Neural cell (in vitro differentiated cells): ENCODE data around the gene GLTP. TPM values are rescaled to one million over a fixed set of nuclear protein-coding genes. Genes with fewer than 3 reads are reported as not detected.

Experiments used
- H2AFZ ChIP-seq: fragments of 200-600, 300-800 bp; sonication (generic), shearing (Covaris generic); 2 replicates; pipeline ENCODE4 v1.6.0; 2014; ENCODE audit warnings: low read depth, mild to moderate bottlenecking, antibody characterized with exemption, low read length, moderate library complexity
- H3F3A ChIP-seq: fragments of 200-600 bp; shearing (Covaris generic); 2 replicates; pipeline ENCODE4 v1.6.1; 2016; ENCODE audit warnings: mild to moderate bottlenecking, moderate library complexity, mixed read lengths, antibody characterized with exemption, low read length; ENCODE audit not compliant: insufficient read depth, poor library complexity, severe bottlenecking
- H3K27ac ChIP-seq: fragments of 200-600, 300-800 bp; sonication (generic), shearing (Covaris generic); 2 replicates; pipeline ENCODE4 v1.5.1; 2014; ENCODE audit warnings: mild to moderate bottlenecking, low read length, moderate library complexity
- H3K27me3 ChIP-seq: fragments of 300-800, 200-600 bp; sonication (generic), shearing (Covaris generic); 2 replicates; pipeline ENCODE4 v1.6.0; 2014; ENCODE audit warnings: mild to moderate bottlenecking, low read depth, low read length, moderate library complexity; ENCODE audit not compliant: insufficient read depth
- H3K36me3 ChIP-seq: fragments of 300-800, 200-600 bp; sonication (generic), shearing (Covaris generic); 2 replicates; pipeline ENCODE4 v1.5.1; 2014; ENCODE audit warnings: mild to moderate bottlenecking, antibody characterized with exemption, low read length, moderate library complexity; ENCODE audit not compliant: insufficient read depth
- H3K4me2 ChIP-seq: fragments of 300-800, 200-600 bp; sonication (generic), shearing (Covaris generic); 2 replicates; pipeline ENCODE4 v1.6.0; 2014; ENCODE audit warnings: mild to moderate bottlenecking, low read length
- H3K4me3 ChIP-seq: fragments of 300-800, 200-600 bp; sonication (generic), shearing (Covaris generic); 2 replicates; pipeline ENCODE4 v1.5.1; 2014; ENCODE audit warnings: mild to moderate bottlenecking, low read length, moderate library complexity
- H3K79me2 ChIP-seq: fragments of 200-600 bp; shearing (Covaris generic); replicated peaks from 2 replicates; pipeline ENCODE4 v1.6.0; 2014; ENCODE audit warnings: mild to moderate bottlenecking, low read length, moderate library complexity; ENCODE audit not compliant: insufficient read depth
- H3K9ac ChIP-seq: fragments of 300-800, 200-600 bp; sonication (generic), shearing (Covaris generic); 2 replicates; pipeline ENCODE4 v1.6.1; 2016; ENCODE audit warnings: mild to moderate bottlenecking, low read length, mixed read lengths
- H3K9me2 ChIP-seq: fragments of 200-600 bp; shearing (Covaris generic); 2 replicates; pipeline ENCODE4 v1.6.1; 2016; ENCODE audit warnings: mild to moderate bottlenecking, low read length, mixed read lengths; ENCODE audit not compliant: insufficient read depth
- H3K9me3 ChIP-seq: fragments of 200-600, 300-800 bp; sonication (generic), shearing (Covaris generic); 2 replicates; pipeline ENCODE4 v1.6.1; 2016; ENCODE audit warnings: mild to moderate bottlenecking, mixed run types, low read length, moderate library complexity, mixed read lengths
- H4K20me1 ChIP-seq: fragments of 200-600 bp; shearing (Covaris generic); 2 replicates; pipeline ENCODE4 v1.6.1; 2016; ENCODE audit warnings: mild to moderate bottlenecking, mixed run types; ENCODE audit not compliant: insufficient read depth
- CTCF ChIP-seq: fragments of 450-650 bp; IDR thresholded peaks from 2 replicates; pipeline ENCODE4 v1.5.1; 2014; ENCODE audit warnings: antibody characterized with exemption, mild to moderate bottlenecking, moderate library complexity; ENCODE audit not compliant: poor library complexity, severe bottlenecking
- EP300 ChIP-seq: fragments of 450-650 bp; conservative IDR thresholded peaks from 2 replicates; pipeline ENCODE4 v1.6.1; 2014; ENCODE audit warnings: antibody characterized with exemption, mild to moderate bottlenecking, moderate library complexity; ENCODE audit not compliant: poor library complexity, severe bottlenecking
- EZH2 ChIP-seq: fragments of 200-600, 300-800 bp; shearing (Covaris generic), sonication (generic); IDR thresholded peaks from 2 replicates; pipeline ENCODE4 v1.6.1; 2014; ENCODE audit warnings: antibody characterized with exemption, low read length, borderline replicate concordance, mild to moderate bottlenecking; ENCODE audit not compliant: insufficient read depth, poor library complexity, severe bottlenecking
- MXI1 ChIP-seq: fragments of 450-650 bp; conservative IDR thresholded peaks from 2 replicates; pipeline ENCODE4 v1.6.1; 2014; ENCODE audit warnings: antibody characterized with exemption, mild to moderate bottlenecking; ENCODE audit not compliant: poor library complexity, severe bottlenecking
- POLR2AphosphoS5 ChIP-seq: IDR thresholded peaks from 2 replicates; pipeline ENCODE4 v1.6.1; 2012
- RAD21 ChIP-seq: fragments of 450-650 bp; conservative IDR thresholded peaks from 2 replicates; pipeline ENCODE4 v1.6.1; 2014; ENCODE audit warnings: antibody characterized with exemption, mild to moderate bottlenecking, moderate library complexity
- SMC3 ChIP-seq: fragments of 450-650 bp; conservative IDR thresholded peaks from 2 replicates; pipeline ENCODE4 v1.6.1; 2014; ENCODE audit warnings: antibody characterized with exemption, mild to moderate bottlenecking, moderate library complexity; ENCODE audit not compliant: poor library complexity
- TAF1 ChIP-seq: IDR thresholded peaks from 2 replicates; pipeline ENCODE4 v1.6.1; 2012; ENCODE audit warnings: low read depth
- polyA plus RNA-seq: library from polyadenylated mRNA; depleted of rRNA; stranded (reverse); fragments of >200 nt; gene quantifications from 2 replicates; pipeline ENCODE4 v1.2.3, GENCODE V29; 2014
- TF ChIP-seq, protein P1 (sequence below): IDR thresholded peaks from 2 replicates; pipeline ENCODE4 v1.6.1; 2012; ENCODE audit warnings: borderline replicate concordance

Gene GLTP
- polyA plus RNA-seq, 1 donor from 2014 or later, result 25.0 TPM

GRCh38 chr12:109820816-109821381 is 59.4 kb downstream of the GLTP start:
- Histone ChIP-seq H3K4me2 (no peak overlapping the region), H4K20me1 (no peaks in the 10 kb centered on the region), H3K9me2 (no peaks in the 10 kb centered on the region), H3K79me2 (no peaks in the 10 kb centered on the region), H3K27me3 (no peaks in the 10 kb centered on the region), H2AFZ (no peak overlapping the region), H3K36me3 (no peaks in the 10 kb centered on the region), H3K27ac (no peak overlapping the region), H3K4me3 (no peak overlapping the region), H3F3A (no peaks in the 10 kb centered on the region), H3K9me3 (no peaks in the 10 kb centered on the region), H3K9ac (no peak overlapping the region)
- TF ChIP-seq POLR2AphosphoS5, result no peak
- no peak for TF ChIP-seq EP300
- TF ChIP-seq CTCF, result no peak
- TF ChIP-seq EZH2, result no peak
- no peak for TF ChIP-seq SMC3
- no peak for TF ChIP-seq MXI1
- no peak for TF ChIP-seq RAD21
- no peak for TF ChIP-seq TAF1
- TF ChIP-seq, protein P1, sequence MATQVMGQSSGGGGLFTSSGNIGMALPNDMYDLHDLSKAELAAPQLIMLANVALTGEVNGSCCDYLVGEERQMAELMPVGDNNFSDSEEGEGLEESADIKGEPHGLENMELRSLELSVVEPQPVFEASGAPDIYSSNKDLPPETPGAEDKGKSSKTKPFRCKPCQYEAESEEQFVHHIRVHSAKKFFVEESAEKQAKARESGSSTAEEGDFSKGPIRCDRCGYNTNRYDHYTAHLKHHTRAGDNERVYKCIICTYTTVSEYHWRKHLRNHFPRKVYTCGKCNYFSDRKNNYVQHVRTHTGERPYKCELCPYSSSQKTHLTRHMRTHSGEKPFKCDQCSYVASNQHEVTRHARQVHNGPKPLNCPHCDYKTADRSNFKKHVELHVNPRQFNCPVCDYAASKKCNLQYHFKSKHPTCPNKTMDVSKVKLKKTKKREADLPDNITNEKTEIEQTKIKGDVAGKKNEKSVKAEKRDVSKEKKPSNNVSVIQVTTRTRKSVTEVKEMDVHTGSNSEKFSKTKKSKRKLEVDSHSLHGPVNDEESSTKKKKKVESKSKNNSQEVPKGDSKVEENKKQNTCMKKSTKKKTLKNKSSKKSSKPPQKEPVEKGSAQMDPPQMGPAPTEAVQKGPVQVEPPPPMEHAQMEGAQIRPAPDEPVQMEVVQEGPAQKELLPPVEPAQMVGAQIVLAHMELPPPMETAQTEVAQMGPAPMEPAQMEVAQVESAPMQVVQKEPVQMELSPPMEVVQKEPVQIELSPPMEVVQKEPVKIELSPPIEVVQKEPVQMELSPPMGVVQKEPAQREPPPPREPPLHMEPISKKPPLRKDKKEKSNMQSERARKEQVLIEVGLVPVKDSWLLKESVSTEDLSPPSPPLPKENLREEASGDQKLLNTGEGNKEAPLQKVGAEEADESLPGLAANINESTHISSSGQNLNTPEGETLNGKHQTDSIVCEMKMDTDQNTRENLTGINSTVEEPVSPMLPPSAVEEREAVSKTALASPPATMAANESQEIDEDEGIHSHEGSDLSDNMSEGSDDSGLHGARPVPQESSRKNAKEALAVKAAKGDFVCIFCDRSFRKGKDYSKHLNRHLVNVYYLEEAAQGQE, result no peak

DNA sequence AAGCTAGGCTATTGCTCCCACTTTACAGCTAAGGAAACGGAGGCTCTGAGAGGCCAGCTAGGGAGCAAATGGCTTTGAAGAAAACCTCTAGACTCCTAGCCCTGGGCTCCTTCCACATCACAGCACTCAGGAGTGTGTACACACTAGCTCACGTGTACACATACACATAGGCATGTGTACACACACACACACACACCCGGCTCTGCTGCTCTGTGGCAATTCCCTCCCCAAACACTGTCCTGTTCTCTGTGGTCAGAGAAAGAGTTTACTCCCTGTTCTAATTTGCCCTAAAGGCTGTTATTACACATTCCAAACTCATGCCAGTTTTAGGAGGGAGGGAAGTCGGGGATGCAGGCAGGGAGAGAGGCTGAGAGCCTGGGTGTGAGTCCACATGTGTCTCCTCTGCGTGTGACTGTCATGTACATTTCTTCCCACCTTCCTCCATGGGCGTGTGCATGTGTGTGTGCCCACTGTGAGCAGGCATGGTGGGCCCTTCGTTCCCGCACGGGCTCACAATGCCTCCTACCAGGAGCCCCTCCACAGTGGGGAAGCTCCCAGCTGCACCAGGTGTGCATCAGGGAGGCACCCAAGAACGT is 61.3 kb downstream of the GLTP start:
- H3K27ac ChIP-seq, result no peak overlapping the region
- no peak overlapping the region for H2AFZ ChIP-seq

More for the DNA sequence above, 61.3 kb downstream of the GLTP start:
- Histone ChIP-seq H3K4me3 (no peak overlapping the region), H3K9me3 (no peaks in the 10 kb centered on the region), H3K9me2 (no peaks in the 10 kb centered on the region), H4K20me1 (no peaks in the 10 kb centered on the region), H3F3A (no peaks in the 10 kb centered on the region), H3K4me2 (no peak overlapping the region), H3K9ac (no peak overlapping the region), H3K79me2 (no peaks in the 10 kb centered on the region), H3K36me3 (no peaks in the 10 kb centered on the region), H3K27me3 (no peaks in the 10 kb centered on the region)
- TF ChIP-seq EZH2, result no peak
- TF ChIP-seq SMC3, result no peak
- no peak for TF ChIP-seq RAD21
- TF ChIP-seq, protein P1, result no peak
- TF ChIP-seq CTCF, result no peak
- TF ChIP-seq POLR2AphosphoS5, result no peak
- no peak for TF ChIP-seq EP300
